Measurements from ENCODE around the gene COL18A1.
"Not testable (repeated sequence)": the region's sequence is repeated elsewhere in the genome, so short reads cannot be mapped to it uniquely, and the experiment has no call there.

COL18A1 gene

GRCh38 chr21:45435405-45435981 lies 30.5 kb downstream of the COL18A1 start:
- peaks cover 10% of the 10 kb centered on the region; the same call in 1 of the 2 replicates for H3K4me1 ChIP-seq (ENCODE audit: insufficient read depth, low read length)
- no peak overlapping the region for H3K9ac ChIP-seq (ENCODE audit: low read depth, low read length)
- H3K9me3 ChIP-seq (ENCODE audit: control insufficient read depth, insufficient read depth, low read length), result no peaks in the 10 kb centered on the region
- no peaks in the 10 kb centered on the region for H3K36me3 ChIP-seq (ENCODE audit: insufficient read depth, low read length)

DNA sequence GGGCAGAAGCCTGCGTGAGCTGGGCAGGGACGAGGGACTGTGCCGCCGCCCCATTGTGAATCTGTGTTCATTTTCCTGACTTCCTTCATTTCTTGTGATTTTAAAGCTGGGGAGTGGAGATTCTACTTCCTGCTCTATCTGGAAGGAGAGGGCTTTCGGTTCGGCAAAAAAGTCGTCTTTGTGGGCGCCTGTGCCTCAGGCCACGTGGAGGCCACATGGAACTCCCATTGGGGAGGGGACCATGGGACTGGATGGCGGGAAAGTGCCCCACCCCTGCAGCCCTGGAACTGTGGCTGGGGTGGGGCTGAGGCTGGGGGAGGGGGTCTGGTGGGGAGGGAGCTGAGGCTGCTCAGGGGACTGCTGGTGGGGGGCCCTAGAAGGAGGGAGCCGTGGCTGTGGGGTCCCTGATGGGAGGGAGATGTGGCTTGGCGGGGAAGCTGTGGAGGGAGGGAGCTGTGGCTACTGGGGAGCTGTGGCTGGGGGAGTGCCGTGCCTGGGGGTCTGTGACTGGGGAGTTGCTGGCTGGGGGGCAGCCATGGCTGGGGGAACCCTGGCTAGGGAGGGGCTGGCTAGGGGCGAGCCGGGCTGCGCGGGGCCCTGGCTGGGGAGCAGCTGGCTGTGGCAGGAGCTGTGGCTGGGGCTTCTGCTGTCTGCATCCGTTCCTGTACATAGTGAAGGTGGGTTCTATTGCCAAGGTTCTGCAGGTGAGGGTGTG lies 31.5 kb downstream of the COL18A1 start:
- no peak overlapping the region for H3K9ac ChIP-seq (ENCODE audit: low read depth, low read length)
- H3K9me3 ChIP-seq (ENCODE audit: control insufficient read depth, insufficient read depth, low read length), result no peaks in the 10 kb centered on the region
- H3K4me1 ChIP-seq (ENCODE audit: insufficient read depth, low read length), result peaks cover 10% of the 10 kb centered on the region; the same call in 1 of the 2 replicates
- H3K36me3 ChIP-seq (ENCODE audit: insufficient read depth, low read length), result no peaks in the 10 kb centered on the region; the same call in 1 of the 2 replicates

DNA sequence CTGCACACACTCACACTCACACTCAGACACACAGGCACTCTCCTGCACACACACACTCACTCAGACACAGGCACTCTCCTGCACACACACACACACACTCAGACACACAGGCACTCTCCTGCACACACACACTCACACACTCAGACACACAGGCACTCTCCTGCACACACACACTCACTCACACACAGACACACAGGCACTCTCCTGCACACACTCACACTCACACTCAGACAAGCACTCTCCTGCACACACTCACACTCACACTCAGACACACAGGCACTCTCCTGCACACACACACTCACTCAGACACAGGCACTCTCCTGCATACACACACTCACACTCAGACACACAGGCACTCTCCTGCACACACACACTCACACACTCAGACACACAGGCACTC lies 32.9 kb downstream of the COL18A1 start:
- H3K9me3 ChIP-seq (ENCODE audit: control insufficient read depth, insufficient read depth, low read length); H3K36me3 ChIP-seq (ENCODE audit: insufficient read depth, low read length); H3K9ac ChIP-seq (ENCODE audit: low read depth, low read length): not testable (repeated sequence)
- H3K4me1 ChIP-seq (ENCODE audit: insufficient read depth, low read length), result peaks cover 10% of the 10 kb centered on the region; the same call in 1 of the 2 replicates

- no peaks in the 10 kb centered on the region for H3K9me3 ChIP-seq (ENCODE audit: control insufficient read depth, insufficient read depth, low read length)
- H3K36me3 ChIP-seq (ENCODE audit: insufficient read depth, low read length), result no peaks in the 10 kb centered on the region; the same call in 1 of the 2 replicates
- H3K9ac ChIP-seq (ENCODE audit: low read depth, low read length), result no peak overlapping the region
- peaks cover 10% of the 10 kb centered on the region; the same call in 1 of the 2 replicates for H3K4me1 ChIP-seq (ENCODE audit: insufficient read depth, low read length)
These were observed 33.6 kb downstream of the COL18A1 start for GRCh38 chr21:45438391-45439145.

- no peak overlapping the region for H3K9ac ChIP-seq (ENCODE audit: low read depth, low read length)
- H3K9me3 ChIP-seq (ENCODE audit: control insufficient read depth, insufficient read depth, low read length), result no peaks in the 10 kb centered on the region
- H3K36me3 ChIP-seq (ENCODE audit: insufficient read depth, low read length), result no peaks in the 10 kb centered on the region; the same call in 1 of the 2 replicates
- peaks cover 6% of the 10 kb centered on the region; the same call in 1 of the 2 replicates for H3K4me1 ChIP-seq (ENCODE audit: insufficient read depth, low read length)
These were observed 34.4 kb downstream of the COL18A1 start for GRCh38 chr21:45439161-45439872.

- Histone ChIP-seq H3K36me3 (ENCODE audit: insufficient read depth, low read length) (no peaks in the 10 kb centered on the region; the same call in 1 of the 2 replicates), H3K9ac (ENCODE audit: low read depth, low read length) (no peak overlapping the region), H3K4me1 (ENCODE audit: insufficient read depth, low read length) (no peaks in the 10 kb centered on the region; the same call in 1 of the 2 replicates), H3K9me3 (ENCODE audit: control insufficient read depth, insufficient read depth, low read length) (no peaks in the 10 kb centered on the region)
These were observed 35.0 kb downstream of the COL18A1 start for GRCh38 chr21:45439901-45440461.

GRCh38 chr21:45440736-45441350 lies 35.9 kb downstream of the COL18A1 start:
- 0 out of 2 replicates have a peak, but pooled peaks cover under 1% of the 10 kb centered on the region for H3K9me3 ChIP-seq (ENCODE audit: control insufficient read depth, insufficient read depth, low read length)
- no peak overlapping the region for H3K9ac ChIP-seq (ENCODE audit: low read depth, low read length)
- no peaks in the 10 kb centered on the region; the same call in 1 of the 2 replicates for H3K36me3 ChIP-seq (ENCODE audit: insufficient read depth, low read length)
- no peaks in the 10 kb centered on the region; the same call in 1 of the 2 replicates for H3K4me1 ChIP-seq (ENCODE audit: insufficient read depth, low read length)

- H3K9ac ChIP-seq (ENCODE audit: low read depth, low read length), result no peak overlapping the region
- 0 out of 2 replicates have a peak, but pooled peaks cover 4% of the 10 kb centered on the region for H3K9me3 ChIP-seq (ENCODE audit: control insufficient read depth, insufficient read depth, low read length)
- H3K36me3 ChIP-seq (ENCODE audit: insufficient read depth, low read length), result no peaks in the 10 kb centered on the region; the same call in 1 of the 2 replicates
- H3K4me1 ChIP-seq (ENCODE audit: insufficient read depth, low read length), result no peaks in the 10 kb centered on the region
These were observed 36.7 kb downstream of the COL18A1 start for GRCh38 chr21:45441431-45442255.

DNA sequence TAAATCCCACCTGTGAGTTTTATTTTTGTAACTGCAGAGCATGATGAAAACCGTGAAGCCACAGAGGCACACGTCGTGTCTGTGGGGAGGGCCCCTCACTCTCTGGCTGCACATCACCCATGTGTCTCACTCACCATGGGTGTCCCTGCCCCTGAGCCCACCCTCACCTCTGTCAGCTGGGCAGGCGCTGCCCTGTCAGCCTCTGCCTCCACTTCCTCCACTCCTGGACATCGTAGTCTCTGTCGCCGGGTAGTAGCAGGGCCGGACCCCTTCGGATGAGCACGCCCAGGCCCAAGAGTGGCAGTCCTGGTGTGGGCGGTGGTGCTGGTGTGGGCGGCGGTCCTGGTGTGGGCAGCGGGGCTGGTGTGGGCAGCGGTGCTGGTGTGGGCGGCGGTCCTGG lies 37.3 kb downstream of the COL18A1 start:
- H3K9ac ChIP-seq (ENCODE audit: low read depth, low read length), result no peak overlapping the region
- H3K36me3 ChIP-seq (ENCODE audit: insufficient read depth, low read length), result no peaks in the 10 kb centered on the region; the same call in 1 of the 2 replicates
- 0 out of 2 replicates have a peak, but pooled peaks cover 4% of the 10 kb centered on the region for H3K9me3 ChIP-seq (ENCODE audit: control insufficient read depth, insufficient read depth, low read length)
- H3K4me1 ChIP-seq (ENCODE audit: insufficient read depth, low read length), result no peaks in the 10 kb centered on the region

DNA sequence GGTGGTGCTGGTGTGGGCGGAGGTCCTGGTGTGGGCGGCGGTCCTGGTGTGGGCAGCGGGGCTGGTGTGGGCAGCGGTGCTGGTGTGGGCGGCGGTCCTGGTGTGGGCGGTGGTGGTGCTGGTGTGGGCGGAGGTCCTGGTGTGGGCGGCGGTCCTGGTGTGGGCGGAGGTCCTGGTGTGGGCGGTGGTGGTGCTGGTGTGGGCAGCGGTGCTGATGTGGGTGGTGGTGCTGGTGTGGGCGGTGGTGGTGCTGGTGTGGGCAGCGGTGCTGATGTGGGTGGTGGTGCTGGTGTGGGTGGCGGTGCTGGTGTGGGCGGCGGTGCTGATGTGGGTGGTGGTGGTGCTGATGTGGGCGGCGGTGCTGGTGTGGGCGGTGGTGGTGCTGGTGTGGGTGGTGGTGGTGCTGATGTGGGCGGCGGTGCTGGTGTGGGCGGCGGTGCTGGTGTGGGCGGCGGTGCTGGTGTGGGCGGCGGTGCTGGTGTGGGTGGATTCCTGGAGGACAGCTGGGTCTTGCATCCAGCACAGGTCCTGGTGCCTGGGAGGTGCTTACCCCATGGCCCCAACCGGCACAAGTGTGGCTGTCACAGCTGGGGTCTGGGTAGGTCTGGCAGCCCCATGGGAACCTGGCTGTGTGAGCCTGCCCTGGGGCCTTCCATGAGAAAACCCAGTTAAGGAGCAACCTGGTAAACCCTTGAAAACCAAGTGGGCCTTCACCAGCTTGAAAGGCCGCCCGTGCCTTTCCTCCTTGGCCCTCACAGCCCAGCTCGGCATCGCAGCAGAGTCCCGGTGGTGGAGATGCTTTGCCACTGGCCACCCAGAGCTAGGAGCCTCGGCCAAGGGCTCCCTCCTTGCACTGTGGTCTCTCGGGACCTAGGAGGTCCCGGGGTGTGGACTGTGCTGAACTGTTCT lies 38.0 kb downstream of the COL18A1 start:
- H3K4me1 ChIP-seq (ENCODE audit: insufficient read depth, low read length); H3K9me3 ChIP-seq (ENCODE audit: control insufficient read depth, insufficient read depth, low read length); H3K36me3 ChIP-seq (ENCODE audit: insufficient read depth, low read length): not testable (repeated sequence)

GRCh38 chr21:45443595-45444181 lies 38.7 kb downstream of the COL18A1 start:
- H3K9me3 ChIP-seq (ENCODE audit: control insufficient read depth, insufficient read depth, low read length), result 0 out of 2 replicates have a peak, but pooled peaks cover 4% of the 10 kb centered on the region
- H3K4me1 ChIP-seq (ENCODE audit: insufficient read depth, low read length), result no peaks in the 10 kb centered on the region
- H3K9ac ChIP-seq (ENCODE audit: low read depth, low read length), result no peak overlapping the region
- no peaks in the 10 kb centered on the region; the same call in 1 of the 2 replicates for H3K36me3 ChIP-seq (ENCODE audit: insufficient read depth, low read length)

More for the DNA sequence above, 38.0 kb downstream of the COL18A1 start:
- not testable (repeated sequence) for H3K9ac ChIP-seq (ENCODE audit: low read depth, low read length)

- Histone ChIP-seq H3K36me3 (ENCODE audit: insufficient read depth, low read length) (no peaks in the 10 kb centered on the region; the same call in 1 of the 2 replicates), H3K9ac (ENCODE audit: low read depth, low read length) (no peak overlapping the region), H3K4me1 (ENCODE audit: insufficient read depth, low read length) (no peaks in the 10 kb centered on the region), H3K9me3 (ENCODE audit: control insufficient read depth, insufficient read depth, low read length) (0 out of 2 replicates have a peak, but pooled peaks cover 4% of the 10 kb centered on the region)
These were observed 39.4 kb downstream of the COL18A1 start for GRCh38 chr21:45444385-45444784.
